T-helper 9 cell (primary cell): ENCODE data around the gene THOC2.
"Not testable (repeated sequence)": the region's sequence is repeated elsewhere in the genome, so short reads cannot be mapped to it uniquely, and the experiment has no call there.

Source experiments
- DNase-seq: peaks from one replicate; pipeline ENCODE4 v3.0.0-alpha.2; 2020

The THOC2 gene

GRCh38 chrX:123736333-123736921, 3.6 kb upstream of the THOC2 start:
- no peak for DNase-seq

- not testable (repeated sequence) for DNase-seq
Observed at GRCh38 chrX:123735137-123735536, 2.3 kb upstream of the THOC2 start.

- DNase-seq, result not testable (repeated sequence)
Observed at GRCh38 chrX:123734079-123734478, 1.2 kb upstream of the THOC2 start.

- DNase-seq, result no peak
Observed at GRCh38 chrX:123731987-123732669, 724 bp downstream of the THOC2 start.

GRCh38 chrX:123731258-123731986, 1.4 kb downstream of the THOC2 start:
- DNase-seq, result no peak

- DNase-seq, result no peak
Observed at GRCh38 chrX:123728554-123728953, 4.3 kb downstream of the THOC2 start.

GRCh38 chrX:123728016-123728415, 4.8 kb downstream of the THOC2 start:
- no peak for DNase-seq

- not testable (repeated sequence) for DNase-seq
Observed at GRCh38 chrX:123722193-123722592, 10.7 kb downstream of the THOC2 start.

- DNase-seq, result no peak
Observed at GRCh38 chrX:123720486-123720885, 12.4 kb downstream of the THOC2 start.

- DNase-seq, result no peak
Observed at GRCh38 chrX:123713841-123714240, 19.0 kb downstream of the THOC2 start.

GRCh38 chrX:123713434-123713833, 19.4 kb downstream of the THOC2 start:
- DNase-seq, result no peak

- DNase-seq, result not testable (repeated sequence)
Observed at GRCh38 chrX:123711201-123711600, 21.7 kb downstream of the THOC2 start.

GRCh38 chrX:123704781-123705180, 28.1 kb downstream of the THOC2 start:
- DNase-seq, result no peak

GRCh38 chrX:123698979-123699520, 33.8 kb downstream of the THOC2 start:
- DNase-seq, result no peak

GRCh38 chrX:123696334-123696733, 36.5 kb downstream of the THOC2 start:
- DNase-seq, result no peak

GRCh38 chrX:123695242-123695641, 37.6 kb downstream of the THOC2 start:
- DNase-seq, result no peak

GRCh38 chrX:123691776-123692175, 41.1 kb downstream of the THOC2 start:
- DNase-seq, result no peak

- no peak for DNase-seq
Observed at GRCh38 chrX:123688524-123688923, 44.3 kb downstream of the THOC2 start.

- DNase-seq, result no peak
Observed at GRCh38 chrX:123685232-123685631, 47.6 kb downstream of the THOC2 start.

- DNase-seq, result no peak
Observed at GRCh38 chrX:123682186-123682585, 50.7 kb downstream of the THOC2 start.

- DNase-seq, result not testable (repeated sequence)
Observed at GRCh38 chrX:123679733-123680460, 53.0 kb downstream of the THOC2 start.

GRCh38 chrX:123675154-123675553, 57.7 kb downstream of the THOC2 start:
- no peak for DNase-seq

GRCh38 chrX:123673813-123674212, 59.0 kb downstream of the THOC2 start:
- no peak for DNase-seq
